BE2C (cell line): ENCODE results near the gene THYN1.

Experiments
- DNase-seq: peaks from one replicate; pipeline ENCODE4 v3.0.0-alpha.2; 2020
- H3K27me3 ChIP-seq: fragments of 250-450 bp; sonication (Bioruptor Pico); 2 replicates; pipeline ENCODE4 v1.5.1; 2020; ENCODE audit warnings: mild to moderate bottlenecking
- H3K36me3 ChIP-seq: fragments of 250-450 bp; sonication (Bioruptor Pico); 2 replicates; pipeline ENCODE4 v1.5.1; 2020; ENCODE audit warnings: mild to moderate bottlenecking
- H3K4me1 ChIP-seq: fragments of 250-450 bp; sonication (Bioruptor Pico); 2 replicates; pipeline ENCODE4 v1.5.1; 2020
- H3K4me3 ChIP-seq: 2 replicates; pipeline ENCODE4 v1.5.1; 2011; ENCODE audit warnings: low read depth, low read length
- H3K9me3 ChIP-seq: fragments of 250-450 bp; sonication (Bioruptor Pico); 2 replicates; pipeline ENCODE4 v1.5.1; 2020
- TF ChIP-seq, protein P1 (sequence below): IDR thresholded peaks from 2 replicates; pipeline ENCODE4 v1.5.1; 2012; ENCODE audit warnings: mild to moderate bottlenecking, low read depth, low read length

Gene THYN1

DNA sequence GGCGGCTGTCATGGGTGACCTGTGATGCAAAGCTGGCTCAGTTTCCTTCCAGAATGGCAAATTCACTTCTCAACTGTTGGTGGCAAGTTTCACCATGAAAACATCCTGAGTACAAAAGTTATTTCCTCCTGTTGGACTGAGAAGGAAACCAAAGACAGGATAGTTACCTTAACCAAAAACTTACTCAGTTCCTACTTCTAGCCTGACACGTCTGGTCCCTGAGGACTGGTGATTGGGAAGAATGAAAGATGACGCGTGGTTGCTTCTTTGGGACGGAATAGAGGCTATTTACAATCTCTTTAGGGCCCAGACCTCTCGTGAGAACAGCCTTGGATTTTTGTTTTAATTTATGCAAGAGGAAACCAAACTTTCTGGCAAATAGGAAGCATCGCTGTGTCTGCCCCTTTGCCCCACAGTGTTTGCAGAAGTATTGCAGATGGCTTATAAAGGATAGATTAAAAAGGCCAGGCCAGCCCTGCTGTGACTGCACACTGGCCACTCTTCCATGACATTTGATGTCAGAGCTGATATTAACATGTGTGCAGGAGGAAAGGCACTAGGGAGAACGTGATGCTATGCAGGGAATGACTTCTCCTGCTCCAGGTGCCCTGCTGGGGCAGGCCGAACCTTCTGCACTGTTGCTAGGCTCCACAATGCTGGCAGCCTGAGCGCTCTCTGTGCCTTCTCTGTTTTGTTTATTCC, 21.0 kb downstream of the THYN1 start:
- Histone ChIP-seq H3K4me1 (peaks cover 22% of the 10 kb centered on the region), H3K36me3 (peaks cover 26% of the 10 kb centered on the region), H3K9me3 (no peaks in the 10 kb centered on the region), H3K27me3 (no peaks in the 10 kb centered on the region), H3K4me3 (no peak overlapping the region)
- TF ChIP-seq, protein P1, sequence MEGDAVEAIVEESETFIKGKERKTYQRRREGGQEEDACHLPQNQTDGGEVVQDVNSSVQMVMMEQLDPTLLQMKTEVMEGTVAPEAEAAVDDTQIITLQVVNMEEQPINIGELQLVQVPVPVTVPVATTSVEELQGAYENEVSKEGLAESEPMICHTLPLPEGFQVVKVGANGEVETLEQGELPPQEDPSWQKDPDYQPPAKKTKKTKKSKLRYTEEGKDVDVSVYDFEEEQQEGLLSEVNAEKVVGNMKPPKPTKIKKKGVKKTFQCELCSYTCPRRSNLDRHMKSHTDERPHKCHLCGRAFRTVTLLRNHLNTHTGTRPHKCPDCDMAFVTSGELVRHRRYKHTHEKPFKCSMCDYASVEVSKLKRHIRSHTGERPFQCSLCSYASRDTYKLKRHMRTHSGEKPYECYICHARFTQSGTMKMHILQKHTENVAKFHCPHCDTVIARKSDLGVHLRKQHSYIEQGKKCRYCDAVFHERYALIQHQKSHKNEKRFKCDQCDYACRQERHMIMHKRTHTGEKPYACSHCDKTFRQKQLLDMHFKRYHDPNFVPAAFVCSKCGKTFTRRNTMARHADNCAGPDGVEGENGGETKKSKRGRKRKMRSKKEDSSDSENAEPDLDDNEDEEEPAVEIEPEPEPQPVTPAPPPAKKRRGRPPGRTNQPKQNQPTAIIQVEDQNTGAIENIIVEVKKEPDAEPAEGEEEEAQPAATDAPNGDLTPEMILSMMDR = no peak
- peak; percentile 38 for DNase-seq

DNA sequence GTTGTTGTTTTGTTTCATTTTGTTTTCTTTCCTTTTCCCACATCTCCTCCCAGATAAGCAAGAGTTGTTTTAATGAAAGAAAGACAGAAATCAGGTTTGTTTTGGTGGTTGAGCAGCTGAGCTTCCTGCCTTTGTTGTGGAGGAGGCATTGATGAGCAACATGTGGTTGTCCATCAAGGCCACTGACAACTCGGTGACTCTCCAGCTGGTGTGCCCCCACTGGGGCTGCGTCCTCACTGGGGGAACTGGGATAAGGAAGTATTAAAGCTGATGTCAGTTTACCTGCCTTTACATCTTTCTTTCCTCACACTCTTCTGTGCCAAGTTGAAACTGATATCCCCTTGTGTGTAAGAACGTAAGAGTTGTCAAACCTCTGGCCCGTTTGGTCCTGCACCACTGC, 22.8 kb downstream of the THYN1 start:
- peaks cover 10% of the 10 kb centered on the region for H3K36me3 ChIP-seq
- DNase-seq = no peak
- H3K4me1 ChIP-seq = peaks cover 22% of the 10 kb centered on the region
- no peaks in the 10 kb centered on the region for H3K9me3 ChIP-seq
- no peak overlapping the region for H3K4me3 ChIP-seq
- TF ChIP-seq, protein P1 = no peak
- no peaks in the 10 kb centered on the region for H3K27me3 ChIP-seq

DNA sequence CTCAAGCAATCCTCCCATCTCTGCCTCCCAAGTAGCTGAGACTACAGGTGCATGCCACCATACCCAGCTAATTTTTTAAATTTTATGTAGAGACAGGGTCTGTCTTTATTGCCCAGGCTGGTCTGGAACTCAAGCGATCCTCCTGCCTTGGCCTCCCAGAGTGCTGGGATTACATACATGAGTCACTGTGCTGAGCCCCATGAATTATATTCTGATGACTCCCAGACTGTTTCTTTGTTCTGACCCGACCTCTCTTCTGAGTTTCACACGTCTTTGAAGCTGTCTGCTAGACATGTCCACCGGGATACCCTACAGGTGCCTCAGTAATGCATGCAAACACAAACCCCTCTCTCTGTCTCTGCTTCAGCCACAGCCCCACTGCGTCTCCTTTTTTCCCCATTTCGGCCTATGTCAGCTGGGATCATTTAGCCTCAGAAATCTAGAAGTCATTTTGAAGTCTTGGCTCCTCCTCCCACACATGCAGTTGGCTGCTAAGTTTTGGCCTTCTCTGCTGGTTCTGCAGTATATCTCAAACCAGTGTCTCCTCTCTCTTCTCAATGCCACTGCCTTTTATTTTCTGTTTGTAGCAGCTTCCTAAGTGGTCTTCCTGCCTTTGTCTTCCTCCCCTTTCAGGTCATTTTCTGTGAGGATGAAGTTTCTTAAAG, 23.9 kb downstream of the THYN1 start:
- DNase-seq = no peak
- Histone ChIP-seq H3K4me3 (no peak overlapping the region), H3K4me1 (peaks cover 22% of the 10 kb centered on the region), H3K36me3 (0 out of 2 replicates have a peak, but pooled peaks cover 3% of the 10 kb centered on the region), H3K27me3 (no peaks in the 10 kb centered on the region), H3K9me3 (no peaks in the 10 kb centered on the region)
- TF ChIP-seq, protein P1 = no peak

DNA sequence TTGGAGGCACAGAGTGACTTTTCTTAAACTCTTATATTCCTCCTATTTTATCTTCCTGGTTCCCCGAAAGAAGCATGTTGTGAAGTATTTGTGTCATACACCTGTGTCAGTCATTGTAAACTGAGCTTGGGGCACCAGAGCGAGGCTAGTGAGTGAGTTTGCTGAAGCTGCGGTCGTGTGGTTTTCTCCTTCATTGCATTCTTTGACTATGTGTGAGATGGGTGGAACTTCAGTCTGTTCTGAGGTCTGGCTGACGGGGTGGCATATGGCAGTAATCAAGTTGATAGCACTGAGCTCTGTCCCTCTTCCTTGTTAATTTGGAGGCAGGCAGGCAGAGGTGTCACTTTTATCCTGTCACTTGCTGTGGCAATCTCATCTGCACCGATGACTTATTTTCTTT, 24.5 kb downstream of the THYN1 start:
- Histone ChIP-seq H3K27me3 (no peaks in the 10 kb centered on the region), H3K4me3 (no peak overlapping the region), H3K36me3 (0 out of 2 replicates have a peak, but pooled peaks cover 3% of the 10 kb centered on the region), H3K9me3 (no peaks in the 10 kb centered on the region), H3K4me1 (peaks cover 22% of the 10 kb centered on the region)
- no peak for DNase-seq
- TF ChIP-seq, protein P1 = no peak

DNA sequence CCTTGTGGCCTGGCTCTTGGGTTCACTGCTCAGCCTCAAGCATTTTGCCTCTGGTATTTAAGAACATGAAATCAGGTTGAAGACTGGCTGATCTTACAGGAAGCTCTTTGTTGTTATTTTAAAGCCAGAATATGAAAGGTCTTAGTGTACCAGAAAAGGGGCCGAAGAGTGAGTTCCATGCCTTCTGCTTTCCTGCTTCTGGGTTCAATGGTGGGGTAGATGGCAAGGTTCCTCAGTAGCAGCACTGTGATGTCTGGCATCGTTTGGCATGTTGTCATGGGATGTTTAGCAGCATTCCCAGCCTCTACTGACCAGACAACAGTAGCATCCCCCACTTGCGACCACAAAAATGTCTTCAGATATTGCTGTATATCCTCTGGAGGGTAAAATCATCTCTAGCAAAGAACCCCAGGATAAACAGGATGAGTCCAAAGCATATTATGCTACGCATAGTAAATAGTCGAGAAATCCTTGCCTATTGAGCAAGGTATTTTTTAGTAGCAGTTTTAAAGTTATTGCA, 26.3 kb downstream of the THYN1 start:
- Histone ChIP-seq H3K36me3 (no peaks in the 10 kb centered on the region; the same call in 1 of the 2 replicates), H3K4me1 (peaks cover 21% of the 10 kb centered on the region), H3K27me3 (no peaks in the 10 kb centered on the region), H3K9me3 (no peaks in the 10 kb centered on the region), H3K4me3 (peak overlapping the region; percentile 90)
- TF ChIP-seq, protein P1 = no peak
- DNase-seq = no peak
